Measurements from ENCODE around the gene MTCH1. TPM values are rescaled to one million over a fixed set of nuclear protein-coding genes. Genes with fewer than 3 reads are reported as not detected.

Gene MTCH1
- total RNA-seq, 1 experiment from 2014 or later = 204 TPM

- no peak for TF ChIP-seq ARID4B (CRISPR knock-in tag; IDR thresholded peaks at IDR 0.05; ENCODE audit: borderline replicate concordance)
- no peak for TF ChIP-seq ZNF423 (CRISPR knock-in tag; IDR thresholded peaks at IDR 0.05)
- no peak for TF ChIP-seq ZBTB21 (CRISPR knock-in tag; IDR thresholded peaks at IDR 0.05; ENCODE audit: borderline replicate concordance)
- no peak for TF ChIP-seq PREB (CRISPR knock-in tag; IDR thresholded peaks at IDR 0.05; ENCODE audit: borderline replicate concordance)
- no peak for TF ChIP-seq NFATC4 (CRISPR knock-in tag; IDR thresholded peaks at IDR 0.05)
- TF ChIP-seq FOXP1 (CRISPR knock-in tag; IDR thresholded peaks at IDR 0.05; ENCODE audit: borderline replicate concordance) = no peak
- TF ChIP-seq OVOL2 (CRISPR knock-in tag; IDR thresholded peaks at IDR 0.05; ENCODE audit: borderline replicate concordance) = no peak
- TF ChIP-seq USF2 (CRISPR knock-in tag; IDR thresholded peaks at IDR 0.05) = no peak
- TF ChIP-seq FOXJ3 (CRISPR knock-in tag; IDR thresholded peaks at IDR 0.05; ENCODE audit: borderline replicate concordance) = no peak
- TF ChIP-seq ELF4 (CRISPR knock-in tag; IDR thresholded peaks at IDR 0.05; ENCODE audit: low read depth) = no peak
- TF ChIP-seq MAX (CRISPR knock-in tag; IDR thresholded peaks at IDR 0.05) = no peak
- TF ChIP-seq ESRRA (CRISPR knock-in tag; IDR thresholded peaks at IDR 0.05; ENCODE audit: borderline replicate concordance) = no peak
- TF ChIP-seq TCF7 (CRISPR knock-in tag; IDR thresholded peaks at IDR 0.05; ENCODE audit: low read depth) = no peak
- TF ChIP-seq ETV6 (CRISPR knock-in tag; IDR thresholded peaks at IDR 0.05) = no peak
These were observed 41.9 kb upstream of the MTCH1 start (continued) for GRCh38 chr6:37027811-37028469.

- no peak overlapping the region for H3K4me3 Mint-ChIP-seq
- ChIA-PET POLR2A (interaction anchor here (0.5 kb wide), 1 partner anchor 31 kb away, joined by 3 read pairs; no protein-coding TSS in a partner anchor), CTCF (interaction anchor here (0.7 to 15.6 kb wide), 14 partner anchors 9 to 299 kb away, joined by 3 to 537 read pairs (median 5); partner anchors contain the start of genes C6orf89 and PIM1)
- ATAC-seq (no peak), DNase-seq (ENCODE audit: low spot score) (no peak)
- H3K36me3 Mint-ChIP-seq = peaks cover 8% of the 10 kb centered on the region
- H3K4me1 Mint-ChIP-seq = no peaks in the 10 kb centered on the region
- no peak overlapping the region for H3K27ac Mint-ChIP-seq
- H3K9me3 Mint-ChIP-seq = peaks cover 13% of the 10 kb centered on the region
- H3K27me3 Mint-ChIP-seq (ENCODE audit: low read depth) = no peaks in the 10 kb centered on the region
- TF ChIP-seq MLX (CRISPR knock-in tag; IDR thresholded peaks at IDR 0.05) = no peak
- TF ChIP-seq SMAD3 (CRISPR knock-in tag; IDR thresholded peaks at IDR 0.05; ENCODE audit: borderline replicate concordance) = no peak
- TF ChIP-seq NR2C2 (CRISPR knock-in tag; IDR thresholded peaks at IDR 0.05) = no peak
- no peak for TF ChIP-seq JUN (CRISPR knock-in tag; IDR thresholded peaks at IDR 0.05)
- no peak for TF ChIP-seq STAT6 (CRISPR knock-in tag; conservative IDR thresholded peaks at IDR 0.05; ENCODE audit: low read depth)
- no peak for TF ChIP-seq ZSCAN18 (CRISPR knock-in tag; IDR thresholded peaks at IDR 0.05)
- no peak for TF ChIP-seq USF2 (CRISPR knock-in tag; IDR thresholded peaks at IDR 0.05)
- no peak for TF ChIP-seq FOXJ3 (CRISPR knock-in tag; IDR thresholded peaks at IDR 0.05; ENCODE audit: borderline replicate concordance)
- TF ChIP-seq KAT7 (CRISPR knock-in tag; IDR thresholded peaks at IDR 0.05; ENCODE audit: borderline replicate concordance) = no peak
- TF ChIP-seq NFATC4 (CRISPR knock-in tag; IDR thresholded peaks at IDR 0.05) = no peak
These were observed 41.2 kb upstream of the MTCH1 start for GRCh38 chr6:37027036-37027720.
